ENCODE data around the gene ME3. TPM values are rescaled to one million over a fixed set of nuclear protein-coding genes. Genes with fewer than 3 reads are reported as not detected.
"Not testable (repeated sequence)": the region's sequence is repeated elsewhere in the genome, so short reads cannot be mapped to it uniquely, and the experiment has no call there.

ME3 gene
- total RNA-seq, 2 experiments from 2014 or later: 0.66 to 1.0 TPM

DNA sequence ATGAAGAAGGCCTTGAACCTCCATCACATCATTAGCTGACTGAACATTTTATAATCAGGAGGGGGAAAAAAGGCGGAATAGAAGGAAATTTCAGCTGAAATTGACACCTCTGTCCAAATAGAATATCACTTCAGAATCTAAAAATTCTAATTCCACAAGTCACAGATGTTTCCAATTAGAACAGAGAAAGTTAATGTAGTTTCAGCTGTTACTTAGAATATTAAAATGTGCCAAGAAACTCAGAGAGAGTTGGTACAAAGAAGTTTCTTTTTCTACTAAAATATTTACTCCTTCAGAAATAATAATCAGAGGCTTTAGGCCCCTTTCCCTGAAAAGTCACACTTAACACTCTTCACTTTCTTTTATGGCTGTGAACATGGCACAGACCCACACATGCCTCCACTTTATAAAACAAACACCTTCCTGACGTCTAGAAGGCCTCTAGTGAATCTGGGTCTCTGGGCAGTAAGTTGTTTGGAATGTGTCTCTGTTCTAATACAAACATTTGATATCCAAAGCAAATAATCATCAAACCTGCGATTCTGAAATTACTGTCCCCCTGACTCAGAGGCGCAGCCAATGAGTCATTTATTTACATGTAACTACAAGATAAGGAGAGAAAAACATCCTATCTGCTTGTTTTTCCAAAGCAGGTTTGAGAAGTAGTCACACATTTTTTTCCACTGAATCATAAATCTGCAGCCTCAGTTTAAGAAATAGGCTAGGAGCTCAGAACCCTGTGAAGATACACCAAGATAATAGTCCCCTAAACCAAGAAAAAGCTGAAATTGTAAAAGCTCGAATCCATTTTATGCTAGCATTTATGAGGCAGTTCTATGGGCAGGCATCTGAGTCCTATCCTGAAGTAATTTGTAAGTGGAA is 148.4 kb downstream of the ME3 start:
- no peaks in the 10 kb centered on the region for H3K36me3 Mint-ChIP-seq (ENCODE audit: low read depth)
- no peaks in the 10 kb centered on the region for H3K27me3 Mint-ChIP-seq (ENCODE audit: low read depth)
- CTCF ChIA-PET: interaction anchor here (2.0 kb wide), 1 partner anchor 84 kb away, joined by 4 read pairs; no protein-coding TSS in a partner anchor
- POLR2A ChIA-PET: no interaction called here
- no peaks in the 10 kb centered on the region for H3K4me1 Mint-ChIP-seq (ENCODE audit: low read depth)
- no peak overlapping the region for H3K4me3 Mint-ChIP-seq
- H3K27ac Mint-ChIP-seq: no peak overlapping the region
- H3K9me3 Mint-ChIP-seq (ENCODE audit: insufficient read depth): no peaks in the 10 kb centered on the region
- ATAC-seq (no peak), DNase-seq (no peak)

DNA sequence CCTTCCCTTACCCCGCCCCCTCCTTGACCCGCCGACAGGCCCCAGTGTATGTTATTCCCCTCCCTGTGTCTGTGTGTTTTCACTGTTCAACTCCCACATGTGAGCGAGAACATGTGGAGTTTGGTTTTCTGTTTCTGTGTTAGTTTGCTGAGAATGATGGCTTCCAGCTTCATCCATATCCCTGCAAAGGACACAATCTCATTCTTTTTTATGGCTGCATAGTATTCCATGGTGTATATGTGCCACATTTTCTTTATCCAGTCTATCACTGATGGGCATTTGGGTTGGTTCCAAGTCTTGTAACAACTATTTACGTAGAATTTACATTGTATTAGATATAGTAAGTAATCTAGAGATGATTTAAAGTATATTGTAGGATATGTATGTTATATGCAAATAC is 149.9 kb downstream of the ME3 start:
- H3K27me3 Mint-ChIP-seq (ENCODE audit: low read depth); POLR2A ChIA-PET; H3K27ac Mint-ChIP-seq; H3K4me3 Mint-ChIP-seq; ATAC-seq; H3K36me3 Mint-ChIP-seq (ENCODE audit: low read depth); H3K9me3 Mint-ChIP-seq (ENCODE audit: insufficient read depth); H3K4me1 Mint-ChIP-seq (ENCODE audit: low read depth); DNase-seq: not testable (repeated sequence)
- CTCF ChIA-PET: interaction anchor here (2.0 kb wide), 1 partner anchor 85 kb away, joined by 4 read pairs; no protein-coding TSS in a partner anchor

DNA sequence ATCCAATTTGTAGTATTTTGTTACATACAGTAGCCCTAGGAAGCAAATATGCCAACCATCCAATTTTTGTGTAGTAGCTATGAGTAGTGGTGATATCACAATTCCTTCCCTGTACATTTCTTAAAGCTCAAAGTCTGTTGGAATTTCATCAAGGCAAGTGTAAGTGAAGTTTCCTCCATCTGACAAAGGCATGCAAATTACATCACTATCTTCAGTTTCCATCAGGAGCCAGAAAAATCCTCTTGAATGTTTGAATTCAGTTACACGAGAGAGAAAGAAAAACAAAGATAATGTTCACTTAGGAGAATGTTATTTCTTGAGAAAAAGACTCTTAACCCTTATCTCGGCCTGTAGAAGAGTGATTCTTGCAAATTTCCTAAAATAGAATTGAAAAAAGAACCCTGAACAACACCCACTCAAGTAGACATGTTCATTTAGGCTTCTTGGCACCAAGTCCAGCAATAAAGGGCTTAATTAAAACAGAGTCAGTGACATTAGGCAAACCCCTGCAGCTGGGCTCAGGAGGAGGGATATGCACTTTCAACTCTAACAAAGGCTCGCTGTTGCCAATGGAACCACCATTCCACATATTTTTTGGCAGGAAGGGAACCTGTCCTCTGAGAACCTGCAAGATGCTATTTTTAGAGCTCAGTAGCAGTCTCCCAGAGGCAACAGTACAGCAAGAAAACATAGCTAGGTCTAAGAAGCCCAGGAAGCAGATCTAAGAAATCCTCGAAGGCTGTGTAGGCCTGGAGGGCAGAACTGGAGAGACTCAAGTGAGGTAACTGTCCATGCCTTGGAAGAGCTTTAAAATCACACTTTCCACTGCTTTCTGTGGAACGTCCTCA is 153.1 kb downstream of the ME3 start:
- POLR2A ChIA-PET: interaction anchor here (0.7 kb wide), 1 partner anchor 67 kb away, joined by 3 read pairs; no protein-coding TSS in a partner anchor
- Mint-ChIP-seq H3K4me1 (ENCODE audit: low read depth) (no peaks in the 10 kb centered on the region), H3K27ac (no peak overlapping the region), H3K4me3 (no peak overlapping the region), H3K36me3 (ENCODE audit: low read depth) (no peaks in the 10 kb centered on the region), H3K27me3 (ENCODE audit: low read depth) (no peaks in the 10 kb centered on the region), H3K9me3 (ENCODE audit: insufficient read depth) (no peaks in the 10 kb centered on the region)
- ATAC-seq (no peak), DNase-seq (no peak)
- CTCF ChIA-PET: interaction anchor here (0.9 kb wide), 1 partner anchor 383 kb away, joined by 3 read pairs; no protein-coding TSS in a partner anchor

DNA sequence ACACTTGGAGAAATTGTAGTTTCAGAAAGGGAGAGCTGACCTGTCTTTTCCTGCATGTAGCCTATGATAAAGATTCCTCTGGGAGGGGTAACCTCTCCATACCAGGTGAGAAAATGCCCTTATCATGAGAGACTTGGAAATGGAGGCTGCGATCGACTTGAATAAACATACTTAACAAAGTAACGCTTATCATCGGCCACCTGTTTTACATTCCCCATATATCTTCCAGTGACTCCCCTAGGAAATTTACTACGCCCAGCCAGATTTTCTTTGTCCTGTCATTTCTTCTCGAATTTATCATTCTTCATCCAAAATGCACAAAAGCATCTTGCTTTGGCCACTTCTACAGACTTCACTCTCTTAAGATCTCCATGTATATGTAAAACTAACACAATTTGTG is 154.2 kb downstream of the ME3 start:
- no peak overlapping the region for H3K4me3 Mint-ChIP-seq
- no peaks in the 10 kb centered on the region for H3K4me1 Mint-ChIP-seq (ENCODE audit: low read depth)
- CTCF ChIA-PET: no interaction called here

DNA sequence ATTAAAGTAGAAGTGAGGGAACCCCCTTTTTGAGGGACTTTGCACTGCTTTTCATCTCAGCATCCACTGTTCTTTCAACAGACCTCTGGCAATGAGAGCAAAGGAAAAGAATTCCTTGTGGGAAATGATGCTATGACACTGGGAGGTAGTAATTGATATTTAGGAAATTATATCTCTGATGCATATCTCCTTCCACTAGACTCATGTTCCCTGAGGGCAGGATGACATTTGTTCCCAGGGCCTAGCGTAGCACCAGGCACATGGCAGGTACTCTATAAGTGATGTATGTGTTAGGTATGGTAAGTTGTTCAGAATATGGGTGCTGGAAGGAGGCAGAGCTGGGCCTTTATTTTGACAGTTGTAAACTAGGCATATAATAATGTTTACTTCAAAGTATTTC is 154.9 kb downstream of the ME3 start:
- ATAC-seq (no peak), DNase-seq (no peak)
- no peaks in the 10 kb centered on the region for H3K4me1 Mint-ChIP-seq (ENCODE audit: low read depth)
- H3K27ac Mint-ChIP-seq: no peak overlapping the region
- H3K27me3 Mint-ChIP-seq (ENCODE audit: low read depth): no peaks in the 10 kb centered on the region
- ChIA-PET CTCF (no interaction called here), POLR2A (no interaction called here)
- no peaks in the 10 kb centered on the region for H3K9me3 Mint-ChIP-seq (ENCODE audit: insufficient read depth)
- H3K4me3 Mint-ChIP-seq: no peak overlapping the region
- no peaks in the 10 kb centered on the region for H3K36me3 Mint-ChIP-seq (ENCODE audit: low read depth)

More for the DNA sequence above, 154.2 kb downstream of the ME3 start:
- Mint-ChIP-seq H3K27ac (no peak overlapping the region), H3K36me3 (ENCODE audit: low read depth) (no peaks in the 10 kb centered on the region), H3K9me3 (ENCODE audit: insufficient read depth) (no peaks in the 10 kb centered on the region), H3K27me3 (ENCODE audit: low read depth) (no peaks in the 10 kb centered on the region)
- POLR2A ChIA-PET: no interaction called here
- no peak for DNase-seq
- no peak for ATAC-seq

DNA sequence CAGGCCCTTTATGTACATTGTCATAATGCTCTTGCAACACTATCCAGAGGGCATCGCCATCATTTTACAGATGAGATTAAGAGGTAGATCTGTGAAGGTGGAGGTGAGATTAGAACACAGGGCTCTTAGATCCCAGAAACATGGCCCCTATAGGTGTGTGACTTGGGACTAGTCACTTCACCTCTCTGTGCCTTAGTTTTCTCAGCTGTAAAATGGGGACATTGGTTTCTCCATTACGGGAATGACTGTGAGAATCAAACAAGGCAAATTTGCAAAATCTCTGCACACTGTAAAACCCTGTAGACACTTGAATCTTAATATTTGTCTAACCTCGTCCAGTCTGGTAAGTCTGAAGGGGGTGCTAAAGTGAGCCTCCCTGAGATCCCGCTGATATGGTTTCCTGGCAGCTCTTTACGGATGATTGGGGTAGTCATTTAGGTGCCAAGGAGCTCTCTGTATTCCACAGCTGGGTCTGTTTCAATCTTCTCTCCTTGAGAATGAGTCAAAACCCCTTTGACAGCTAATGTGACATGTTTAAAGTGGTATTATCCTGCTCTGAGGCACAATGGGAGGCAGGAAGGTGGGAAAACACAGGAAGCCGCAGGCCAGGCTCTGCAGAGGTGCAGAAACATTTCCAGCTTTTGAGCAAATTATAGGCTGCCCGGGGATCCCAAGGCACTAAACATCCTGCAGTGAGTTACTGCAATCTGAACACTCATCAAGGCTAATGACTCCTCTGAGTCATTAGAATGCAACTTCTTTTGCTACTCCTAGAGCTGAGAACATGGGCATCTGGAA is 156.9 kb downstream of the ME3 start:
- ATAC-seq: no peak
- H3K4me3 Mint-ChIP-seq: no peak overlapping the region
- H3K9me3 Mint-ChIP-seq (ENCODE audit: insufficient read depth): no peaks in the 10 kb centered on the region
- CTCF ChIA-PET: no interaction called here
- no peaks in the 10 kb centered on the region for H3K36me3 Mint-ChIP-seq (ENCODE audit: low read depth)
- no peaks in the 10 kb centered on the region for H3K27me3 Mint-ChIP-seq (ENCODE audit: low read depth)
- no peak overlapping the region for H3K27ac Mint-ChIP-seq
- H3K4me1 Mint-ChIP-seq (ENCODE audit: low read depth): no peaks in the 10 kb centered on the region
- POLR2A ChIA-PET: interaction anchor here (0.6 kb wide), 1 partner anchor 16 kb away, joined by 3 read pairs; no protein-coding TSS in a partner anchor
- DNase-seq: no peak

DNA sequence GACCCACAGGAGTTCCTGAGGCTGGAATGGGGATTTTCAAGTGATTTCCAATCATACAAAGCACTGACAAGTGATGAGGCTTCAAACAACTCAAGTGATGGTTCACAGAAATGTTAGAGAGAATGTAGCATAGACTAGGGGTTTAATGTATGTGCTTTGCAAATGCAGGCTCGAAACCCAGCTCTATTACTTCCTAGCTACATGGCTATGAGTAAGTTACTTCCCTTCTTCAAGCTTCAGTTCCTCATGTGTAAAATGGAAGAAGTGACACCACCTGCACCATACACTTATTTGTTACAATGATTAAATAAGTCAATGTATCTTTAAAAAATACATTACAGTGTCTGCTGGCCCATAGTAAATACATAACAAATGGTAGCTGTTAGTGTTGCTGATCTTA is 158.0 kb downstream of the ME3 start:
- Mint-ChIP-seq H3K36me3 (ENCODE audit: low read depth) (no peaks in the 10 kb centered on the region), H3K4me3 (no peak overlapping the region), H3K27ac (no peak overlapping the region), H3K27me3 (ENCODE audit: low read depth) (no peaks in the 10 kb centered on the region), H3K4me1 (ENCODE audit: low read depth) (no peaks in the 10 kb centered on the region), H3K9me3 (ENCODE audit: insufficient read depth) (no peaks in the 10 kb centered on the region)
- ChIA-PET POLR2A (no interaction called here), CTCF (no interaction called here)
- DNase-seq (no peak), ATAC-seq (no peak)

DNA sequence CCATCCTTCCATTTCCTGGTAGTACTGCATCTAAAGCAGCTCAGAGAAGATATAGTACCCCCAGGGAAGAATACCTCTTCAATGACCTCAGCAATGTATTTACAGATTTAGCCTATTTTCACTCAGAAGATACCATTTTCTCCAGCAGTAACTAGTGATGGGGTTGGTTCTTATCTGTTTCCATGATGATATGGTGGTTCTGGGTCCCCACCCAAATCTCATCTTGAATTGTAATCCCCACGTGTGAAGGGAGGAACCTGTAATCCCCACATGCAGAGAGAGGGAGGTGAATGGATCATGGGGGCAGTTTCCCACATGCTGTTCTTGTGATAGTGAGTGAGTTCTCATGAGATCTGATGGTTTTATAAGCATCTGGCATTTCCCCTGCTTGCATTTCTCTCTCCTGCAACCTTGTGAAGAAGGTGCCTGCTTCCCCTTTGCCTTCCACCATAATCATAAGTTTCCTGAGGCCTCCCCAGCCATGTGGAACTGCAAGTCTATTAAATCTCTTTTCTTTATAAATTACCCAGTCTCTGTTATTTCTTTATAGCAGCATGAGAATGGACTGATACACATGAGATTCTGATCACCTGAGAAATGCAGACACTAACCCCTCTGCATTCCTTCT is 158.6 kb downstream of the ME3 start:
- H3K4me3 Mint-ChIP-seq: no peak overlapping the region
- ATAC-seq: no peak
- CTCF ChIA-PET: no interaction called here
- POLR2A ChIA-PET: no interaction called here
- no peaks in the 10 kb centered on the region for H3K36me3 Mint-ChIP-seq (ENCODE audit: low read depth)
- H3K27ac Mint-ChIP-seq: no peak overlapping the region
- no peak for DNase-seq
- H3K27me3 Mint-ChIP-seq (ENCODE audit: low read depth): no peaks in the 10 kb centered on the region
- no peaks in the 10 kb centered on the region for H3K9me3 Mint-ChIP-seq (ENCODE audit: insufficient read depth)
- no peaks in the 10 kb centered on the region for H3K4me1 Mint-ChIP-seq (ENCODE audit: low read depth)

DNA sequence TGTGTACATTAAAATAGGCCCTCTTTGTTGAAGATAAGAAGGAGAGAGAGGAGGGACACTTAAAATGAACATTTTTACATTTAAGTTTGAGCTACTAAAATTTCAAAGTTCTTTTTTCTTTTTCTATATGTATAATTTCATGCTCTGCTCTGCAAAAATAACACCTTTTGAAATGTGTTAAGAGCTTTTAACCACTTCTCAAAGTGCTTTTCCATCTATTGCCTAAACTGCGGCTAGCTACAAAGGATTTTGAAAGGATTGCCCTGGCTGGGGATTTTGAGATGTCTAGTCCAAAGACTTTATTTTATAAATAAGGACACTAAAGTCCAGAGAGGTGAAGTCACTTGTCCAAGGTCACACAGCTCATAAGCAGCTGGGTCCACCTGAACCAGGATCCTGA is 159.3 kb downstream of the ME3 start:
- no peaks in the 10 kb centered on the region for H3K4me1 Mint-ChIP-seq (ENCODE audit: low read depth)
- no peaks in the 10 kb centered on the region for H3K36me3 Mint-ChIP-seq (ENCODE audit: low read depth)
- ChIA-PET CTCF (interaction anchor here (1.3 kb wide), 1 partner anchor 95 kb away, joined by 6 read pairs; no protein-coding TSS in a partner anchor), POLR2A (no interaction called here)
- DNase-seq (no peak), ATAC-seq (no peak)
- H3K27ac Mint-ChIP-seq: no peak overlapping the region
- no peaks in the 10 kb centered on the region for H3K9me3 Mint-ChIP-seq (ENCODE audit: insufficient read depth)
- H3K27me3 Mint-ChIP-seq (ENCODE audit: low read depth): no peaks in the 10 kb centered on the region
- H3K4me3 Mint-ChIP-seq: no peak overlapping the region

DNA sequence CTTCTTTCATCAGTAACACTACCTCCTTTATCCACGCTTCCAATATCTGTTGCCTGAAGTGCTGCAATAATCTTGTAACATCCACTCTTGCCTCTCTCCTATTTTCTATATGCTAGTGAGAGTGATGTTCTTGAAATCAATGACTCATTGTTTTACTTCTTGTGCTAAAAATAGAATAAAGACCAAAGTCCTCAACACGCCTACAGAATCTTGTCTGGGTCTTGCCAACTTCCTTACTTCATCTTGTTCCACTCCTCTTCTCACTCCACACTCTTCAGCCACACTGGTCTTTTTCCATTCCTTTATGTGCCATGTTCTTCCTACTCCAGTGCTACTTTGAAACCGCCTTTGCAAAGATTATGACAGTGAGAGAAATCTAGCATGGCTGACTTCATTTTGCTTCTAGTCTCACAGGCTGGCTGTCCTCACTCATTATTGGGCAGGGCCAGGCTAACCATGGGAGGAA is 161.3 kb downstream of the ME3 start:
- Mint-ChIP-seq H3K27ac (no peak overlapping the region), H3K27me3 (ENCODE audit: low read depth) (no peaks in the 10 kb centered on the region), H3K36me3 (ENCODE audit: low read depth) (no peaks in the 10 kb centered on the region), H3K4me3 (no peak overlapping the region), H3K4me1 (ENCODE audit: low read depth) (no peaks in the 10 kb centered on the region), H3K9me3 (ENCODE audit: insufficient read depth) (no peaks in the 10 kb centered on the region)
- no peak for ATAC-seq
- no peak for DNase-seq
- ChIA-PET POLR2A (no interaction called here), CTCF (no interaction called here)

DNA sequence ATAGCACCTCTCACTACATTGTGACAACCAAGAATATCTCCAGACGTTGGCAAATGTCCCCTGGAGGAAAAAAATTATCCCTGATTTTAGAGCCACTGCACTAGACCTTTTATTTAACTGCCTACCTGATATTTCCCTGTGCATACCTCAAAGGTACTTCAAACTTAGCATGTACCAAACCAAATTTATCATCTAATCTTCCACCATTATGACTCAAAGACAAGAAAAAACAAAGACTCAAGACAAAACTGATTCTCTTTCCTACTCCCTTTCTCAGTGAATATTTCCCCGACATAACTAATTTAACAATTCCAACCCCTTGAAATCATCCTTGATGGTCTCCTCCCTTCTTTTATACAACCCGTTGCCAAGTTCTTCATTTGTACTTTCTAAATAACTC is 161.7 kb downstream of the ME3 start:
- Mint-ChIP-seq H3K4me1 (ENCODE audit: low read depth) (no peaks in the 10 kb centered on the region), H3K9me3 (ENCODE audit: insufficient read depth) (no peaks in the 10 kb centered on the region), H3K27me3 (ENCODE audit: low read depth) (no peaks in the 10 kb centered on the region), H3K4me3 (no peak overlapping the region), H3K36me3 (ENCODE audit: low read depth) (no peaks in the 10 kb centered on the region), H3K27ac (no peak overlapping the region)
- POLR2A ChIA-PET: no interaction called here
- DNase-seq (no peak), ATAC-seq (no peak)
- CTCF ChIA-PET: no interaction called here
